HL-60 (cell line): ENCODE measurements around the gene KCNE4.

Experiments used
- CTCF ChIP-seq: IDR thresholded peaks from one replicate; pipeline ENCODE4 v1.5.1; 2011; ENCODE audit warnings: low read length, control low read depth, inconsistent platforms; ENCODE audit not compliant: insufficient read depth
- POLR2AphosphoS5 ChIP-seq: IDR thresholded peaks from 2 replicates; pipeline ENCODE4 v1.6.1; 2012; ENCODE audit warnings: low read depth

GRCh38 chr2:223037445-223037800 is 14.6 kb upstream of the KCNE4 start:
- TF ChIP-seq CTCF (no peak), POLR2AphosphoS5 (no peak)
